Measurements from ENCODE around the gene APLF.

APLF gene

GRCh38 chr2:68606759-68607158 is 139.4 kb downstream of the APLF start:
- no peak overlapping the region for H3K27ac ChIP-seq (ENCODE audit: low read length)
- TF ChIP-seq CTCF (IDR thresholded peaks at IDR 0.05; ENCODE audit: low read length) = no peak
- TF ChIP-seq EZH2 (optimal IDR thresholded peaks at IDR 0.05; ENCODE audit: low read depth, low read length) = no peak
- no peak for TF ChIP-seq EZH2phosphoT487 (IDR thresholded peaks at IDR 0.05; ENCODE audit: low read length)
- H3K4me2 ChIP-seq (ENCODE audit: low read depth, low read length) = no peak overlapping the region
- no peaks in the 10 kb centered on the region for H3F3A ChIP-seq (ENCODE audit: insufficient read depth, low read length)
- H3K9me2 ChIP-seq (replicated peaks; ENCODE audit: insufficient read depth, low read length) = no peaks in the 10 kb centered on the region
- H3K79me2 ChIP-seq (ENCODE audit: low read length) = no peaks in the 10 kb centered on the region
- H3K36me3 ChIP-seq (replicated peaks; ENCODE audit: insufficient read depth, low read length) = no peaks in the 10 kb centered on the region
- no peak overlapping the region for H2AFZ ChIP-seq (ENCODE audit: low read length)
- no peaks in the 10 kb centered on the region for H4K20me1 ChIP-seq (ENCODE audit: insufficient read depth, low read length)
- no peak overlapping the region for H3K9ac ChIP-seq (ENCODE audit: low read length)
- H3K9me3 ChIP-seq (replicated peaks; ENCODE audit: insufficient read depth, low read length) = no peaks in the 10 kb centered on the region
- H3K27me3 ChIP-seq (replicated peaks; ENCODE audit: insufficient read depth, low read length) = no peaks in the 10 kb centered on the region
- no peaks in the 10 kb centered on the region for H3K4me1 ChIP-seq (ENCODE audit: low read length)
- no peak overlapping the region for H3K4me3 ChIP-seq (ENCODE audit: low read length)
- no peak for DNase-seq

- no peaks in the 10 kb centered on the region for H3K9me3 ChIP-seq (replicated peaks; ENCODE audit: insufficient read depth, low read length)
- no peak overlapping the region for H3K4me3 ChIP-seq (ENCODE audit: low read length)
- no peaks in the 10 kb centered on the region for H3K79me2 ChIP-seq (ENCODE audit: low read length)
- no peak overlapping the region for H3K9ac ChIP-seq (ENCODE audit: low read length)
- no peaks in the 10 kb centered on the region for H3K4me1 ChIP-seq (ENCODE audit: low read length)
- no peak for DNase-seq
- no peak overlapping the region for H2AFZ ChIP-seq (ENCODE audit: low read length)
- no peaks in the 10 kb centered on the region for H3K27me3 ChIP-seq (replicated peaks; ENCODE audit: insufficient read depth, low read length)
- H3K36me3 ChIP-seq (replicated peaks; ENCODE audit: insufficient read depth, low read length) = no peaks in the 10 kb centered on the region
- H4K20me1 ChIP-seq (ENCODE audit: insufficient read depth, low read length) = no peaks in the 10 kb centered on the region
- no peaks in the 10 kb centered on the region for H3K9me2 ChIP-seq (replicated peaks; ENCODE audit: insufficient read depth, low read length)
- no peak overlapping the region for H3K27ac ChIP-seq (ENCODE audit: low read length)
- TF ChIP-seq CTCF (IDR thresholded peaks at IDR 0.05; ENCODE audit: low read length) = no peak
- TF ChIP-seq EZH2phosphoT487 (IDR thresholded peaks at IDR 0.05; ENCODE audit: low read length) = no peak
- TF ChIP-seq EZH2 (optimal IDR thresholded peaks at IDR 0.05; ENCODE audit: low read depth, low read length) = no peak
- no peaks in the 10 kb centered on the region for H3F3A ChIP-seq (ENCODE audit: insufficient read depth, low read length)
- H3K4me2 ChIP-seq (ENCODE audit: low read depth, low read length) = no peak overlapping the region
These were observed 140.5 kb downstream of the APLF start for GRCh38 chr2:68607837-68608236.

- H3K4me1 ChIP-seq (ENCODE audit: low read length) = no peaks in the 10 kb centered on the region
- no peak overlapping the region for H3K4me2 ChIP-seq (ENCODE audit: low read depth, low read length)
- H2AFZ ChIP-seq (ENCODE audit: low read length) = no peak overlapping the region
- no peak overlapping the region for H3K4me3 ChIP-seq (ENCODE audit: low read length)
- H3K9me3 ChIP-seq (replicated peaks; ENCODE audit: insufficient read depth, low read length) = no peaks in the 10 kb centered on the region
- no peaks in the 10 kb centered on the region for H4K20me1 ChIP-seq (ENCODE audit: insufficient read depth, low read length)
- H3K79me2 ChIP-seq (ENCODE audit: low read length) = no peaks in the 10 kb centered on the region
- H3K36me3 ChIP-seq (replicated peaks; ENCODE audit: insufficient read depth, low read length) = no peaks in the 10 kb centered on the region
- TF ChIP-seq EZH2 (optimal IDR thresholded peaks at IDR 0.05; ENCODE audit: low read depth, low read length) = no peak
- no peak for TF ChIP-seq EZH2phosphoT487 (IDR thresholded peaks at IDR 0.05; ENCODE audit: low read length)
- no peak for TF ChIP-seq CTCF (IDR thresholded peaks at IDR 0.05; ENCODE audit: low read length)
- DNase-seq = no peak
- H3K9ac ChIP-seq (ENCODE audit: low read length) = no peak overlapping the region
- no peaks in the 10 kb centered on the region for H3K27me3 ChIP-seq (replicated peaks; ENCODE audit: insufficient read depth, low read length)
- no peaks in the 10 kb centered on the region for H3K9me2 ChIP-seq (replicated peaks; ENCODE audit: insufficient read depth, low read length)
- no peak overlapping the region for H3K27ac ChIP-seq (ENCODE audit: low read length)
- no peaks in the 10 kb centered on the region for H3F3A ChIP-seq (ENCODE audit: insufficient read depth, low read length)
These were observed 145.6 kb downstream of the APLF start for GRCh38 chr2:68612765-68613519.

Data from MM.1S (cell line).